NCI-H1105 (cell line): Measurements from ENCODE around the gene BRAT1.

Experiments used
- DNase-seq: peaks from one replicate; lab custom pipeline; 2025; lab: John Stamatoyannopoulos, UW

BRAT1 gene

DNA sequence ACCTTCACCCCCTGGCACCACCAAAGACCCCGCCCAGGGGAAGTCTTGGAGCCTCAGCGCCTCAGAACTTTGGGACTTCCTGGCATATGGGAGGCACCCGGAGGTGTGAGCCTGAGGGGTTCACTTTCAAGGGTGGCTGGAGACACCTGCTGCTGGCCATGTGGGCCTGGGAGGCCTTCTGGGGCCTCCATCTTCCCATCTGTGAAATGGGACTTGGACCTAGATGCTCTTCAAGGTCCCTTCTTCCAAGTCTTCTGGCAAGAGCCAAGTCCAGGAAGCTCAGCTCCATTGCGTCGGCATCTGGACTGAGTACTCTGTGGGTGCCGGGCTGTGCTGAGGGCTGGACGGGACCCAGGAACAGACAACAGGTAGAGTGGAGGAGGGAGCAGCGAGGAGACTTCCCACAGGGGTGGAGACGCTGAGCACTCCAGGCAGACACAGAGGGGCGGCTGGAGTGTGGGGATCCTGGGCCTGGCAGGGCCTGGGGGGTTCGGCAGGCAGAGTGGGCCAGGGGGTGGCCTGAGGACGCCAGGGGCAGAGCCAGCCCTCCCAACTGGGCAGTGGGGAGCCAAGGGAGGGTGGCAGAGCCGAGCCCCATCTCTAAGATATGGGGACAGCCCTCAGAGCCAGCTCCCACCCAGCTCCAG is 45.1 kb downstream of the BRAT1 start:
- no peak for DNase-seq

DNA sequence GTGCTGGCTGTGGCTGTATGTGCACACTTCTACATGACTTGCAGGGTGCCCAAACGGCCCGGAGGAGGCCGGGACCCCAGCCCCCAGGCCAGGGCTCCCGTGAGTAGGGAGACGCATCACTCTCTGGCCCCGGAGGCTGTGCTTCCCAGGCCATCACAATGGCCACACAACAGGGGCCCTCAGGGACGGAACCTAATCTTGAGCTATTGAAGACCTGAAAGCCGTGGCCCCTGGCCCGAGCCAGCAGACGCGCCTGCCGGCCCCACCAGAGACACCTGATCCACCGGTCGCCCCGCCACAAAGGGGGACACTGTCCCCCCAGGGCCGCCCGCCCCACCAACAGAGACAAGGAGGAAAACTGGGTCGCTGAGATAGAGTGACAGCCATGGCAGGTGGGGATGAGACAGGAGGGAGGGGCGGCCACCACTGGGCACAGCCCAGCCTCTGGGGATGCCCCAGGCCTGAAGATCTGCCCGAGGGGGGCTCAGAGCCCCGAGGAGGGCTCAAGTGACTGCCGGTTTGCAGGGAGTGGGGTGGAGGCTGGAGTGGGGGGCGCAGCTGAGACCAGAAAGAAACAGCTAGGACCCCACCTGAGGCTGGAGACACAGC is 45.9 kb downstream of the BRAT1 start:
- DNase-seq = no peak

DNA sequence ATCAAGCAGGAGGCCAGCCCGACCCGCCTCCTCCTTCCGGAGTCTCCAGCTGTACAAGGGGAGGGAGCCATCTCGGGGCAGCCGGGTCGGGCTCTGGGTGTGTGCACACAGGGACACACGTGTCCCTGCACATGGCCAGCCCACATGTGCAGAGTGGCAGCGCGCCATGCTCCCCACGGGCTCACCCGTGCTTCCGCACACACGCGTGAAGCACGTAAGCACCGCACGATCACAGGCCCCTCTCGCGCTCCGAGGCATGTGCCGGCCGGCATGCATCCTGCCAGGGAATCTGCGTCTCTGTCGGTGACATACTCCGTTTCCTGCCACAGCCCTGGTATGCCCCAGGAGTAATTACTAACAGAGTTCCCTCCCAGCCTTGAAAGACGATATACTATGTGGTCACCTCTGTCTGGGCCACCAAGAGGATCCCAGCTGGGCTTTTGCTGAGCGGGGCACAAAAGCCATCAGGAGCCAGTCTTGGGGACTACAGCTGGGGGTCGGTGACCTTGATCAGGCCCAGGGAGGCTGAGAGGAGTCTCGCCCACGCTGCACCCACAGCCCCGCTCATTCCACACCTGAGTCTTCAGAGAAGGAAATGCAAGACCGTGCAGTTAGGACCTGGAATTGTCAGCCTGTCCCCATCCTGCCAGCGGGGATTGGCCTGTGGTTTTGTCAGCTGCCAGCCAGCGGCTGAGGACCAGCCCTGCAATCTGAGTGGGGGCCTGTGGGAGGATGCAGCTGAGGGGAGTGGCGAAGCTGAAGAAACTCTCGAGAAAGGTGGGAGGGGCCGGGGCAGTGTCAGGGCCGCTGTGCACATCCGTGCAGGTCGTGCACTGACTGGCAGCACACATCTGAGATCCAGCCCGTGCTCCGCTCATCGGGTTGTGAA is 46.8 kb downstream of the BRAT1 start:
- DNase-seq = no peak

DNA sequence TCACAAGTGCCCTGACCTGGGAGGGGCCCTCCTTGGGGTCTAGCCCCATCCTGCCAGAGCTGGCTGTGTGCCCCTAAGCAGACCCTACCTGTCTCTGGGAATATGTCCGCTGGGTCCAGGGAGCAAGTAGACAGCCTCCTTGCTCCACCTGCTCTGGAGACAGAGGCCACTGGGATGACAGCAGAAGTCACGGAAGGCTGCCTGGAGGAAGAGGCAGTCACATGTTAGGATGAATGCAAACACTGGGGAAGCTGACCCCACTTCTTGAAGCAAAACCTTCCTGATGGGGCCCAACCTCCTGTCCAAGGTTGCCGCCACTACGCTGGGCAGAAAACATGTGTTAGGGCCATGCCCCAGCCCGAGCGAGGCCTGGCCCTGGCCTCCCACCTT is 47.4 kb downstream of the BRAT1 start:
- DNase-seq = no peak

DNA sequence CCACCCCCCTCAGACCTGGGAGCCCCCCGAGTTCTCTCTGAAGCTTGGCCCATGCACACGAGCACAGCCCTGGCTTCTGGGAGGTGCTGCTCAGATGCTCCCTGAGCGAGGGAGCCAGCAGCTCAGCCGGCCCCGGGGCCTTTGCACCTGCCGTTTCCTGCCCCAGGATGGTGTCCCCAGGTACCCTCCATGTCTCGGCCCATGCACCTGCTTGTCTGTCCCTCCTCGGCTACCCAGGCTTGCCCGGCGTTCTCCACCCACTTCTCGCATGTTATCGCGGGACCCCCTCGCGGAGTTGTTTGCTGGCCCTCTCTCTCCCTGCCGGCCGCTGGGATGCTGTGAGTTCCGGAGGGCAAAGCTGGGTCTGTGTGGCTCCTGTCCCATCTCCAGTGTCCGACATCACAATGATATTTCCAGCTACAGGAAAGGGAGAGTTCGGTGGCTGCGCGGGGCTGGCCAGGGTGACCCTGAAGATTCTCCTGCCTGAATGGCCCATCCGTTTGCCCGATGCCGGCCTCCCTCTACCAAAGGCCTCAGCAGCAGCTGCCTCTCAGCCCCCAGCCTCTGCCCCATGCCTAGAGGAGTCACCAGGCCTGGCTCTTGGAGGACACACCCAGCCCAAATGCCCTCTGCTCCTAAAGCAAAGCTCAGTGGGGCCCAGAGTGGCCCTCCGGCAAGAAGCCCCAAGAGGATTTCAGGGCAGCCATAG is 48.0 kb downstream of the BRAT1 start:
- no peak for DNase-seq

DNA sequence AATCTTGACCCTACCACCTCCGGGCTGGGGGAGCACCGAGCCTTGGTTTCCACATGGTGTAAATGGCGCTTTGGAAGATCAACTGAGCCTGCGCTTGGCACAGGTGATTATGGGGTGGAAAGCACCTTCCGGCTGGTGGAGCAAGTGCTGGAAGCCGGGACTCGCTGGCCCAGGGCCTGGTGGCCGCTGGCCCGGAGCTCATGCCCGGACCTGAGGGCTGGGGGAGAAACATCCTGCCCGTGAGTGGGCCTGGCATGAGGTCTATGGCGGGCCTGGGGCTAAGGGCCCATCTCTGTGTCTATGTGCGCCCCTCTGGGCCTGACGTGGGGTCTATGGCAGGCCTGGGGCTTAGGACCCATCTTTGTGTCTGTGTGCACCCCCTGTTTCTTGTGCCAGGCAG is 49.9 kb downstream of the BRAT1 start:
- DNase-seq = no peak

DNA sequence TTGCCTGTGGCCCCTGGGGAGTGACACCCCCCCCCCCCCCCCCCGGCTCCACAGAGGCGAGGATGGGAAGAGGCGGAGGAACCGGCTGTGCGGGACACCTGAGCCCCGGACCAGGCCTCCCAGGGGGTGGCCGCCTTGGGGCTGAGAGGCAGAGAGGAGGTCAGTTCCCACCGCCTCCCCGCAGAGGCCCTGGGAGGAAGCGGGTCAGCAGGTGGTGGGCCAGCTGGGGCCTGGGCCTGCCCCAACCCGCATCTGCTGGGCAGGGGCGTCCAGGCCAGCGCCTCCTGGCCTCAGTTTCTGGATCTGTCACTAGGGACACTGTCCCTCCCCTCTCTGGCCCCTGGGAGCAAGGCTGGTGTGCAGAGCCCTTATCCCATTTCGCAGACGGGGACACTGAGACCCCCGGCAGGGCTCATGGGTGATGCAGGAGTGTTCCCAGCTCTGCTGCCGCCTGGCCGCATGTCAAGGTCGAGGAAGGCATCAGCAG is 50.4 kb downstream of the BRAT1 start:
- DNase-seq = no peak

DNA sequence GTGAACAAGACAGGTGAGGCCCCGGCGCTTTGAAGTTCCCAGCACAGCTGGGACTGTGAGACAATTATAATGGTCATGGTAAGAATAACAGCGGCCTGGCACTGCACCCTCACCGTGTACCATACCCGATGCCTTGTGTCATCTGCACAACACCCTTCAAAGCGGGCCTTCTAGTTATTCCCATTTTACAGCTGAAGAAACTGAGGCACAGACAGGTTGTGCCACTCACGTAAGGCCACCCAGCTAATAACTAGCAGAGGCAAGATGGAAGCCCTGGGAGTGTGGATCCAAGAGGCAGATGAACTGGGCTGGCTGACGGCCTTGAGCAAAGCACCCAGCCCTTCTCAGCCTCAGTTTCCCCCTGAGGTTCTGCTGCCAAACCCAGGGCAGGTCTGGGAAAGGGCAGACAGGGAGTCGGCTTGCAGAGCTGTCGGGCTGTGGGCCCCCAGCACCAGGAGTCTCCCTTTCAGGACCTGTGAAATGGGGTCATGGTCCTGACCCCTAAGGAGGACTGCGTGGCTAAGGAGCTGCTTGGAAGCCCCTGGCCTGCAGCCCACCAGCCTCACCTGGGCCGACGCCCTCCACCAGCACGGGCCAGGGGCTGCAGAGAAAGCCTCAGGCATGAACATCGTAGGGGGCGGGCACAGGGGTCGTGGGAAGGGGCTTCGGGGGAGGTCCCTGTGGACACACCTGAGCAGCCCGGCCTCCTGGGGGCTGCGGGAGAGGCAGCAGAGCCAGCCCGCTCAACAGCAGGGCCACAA is 51.0 kb downstream of the BRAT1 start:
- no peak for DNase-seq

DNA sequence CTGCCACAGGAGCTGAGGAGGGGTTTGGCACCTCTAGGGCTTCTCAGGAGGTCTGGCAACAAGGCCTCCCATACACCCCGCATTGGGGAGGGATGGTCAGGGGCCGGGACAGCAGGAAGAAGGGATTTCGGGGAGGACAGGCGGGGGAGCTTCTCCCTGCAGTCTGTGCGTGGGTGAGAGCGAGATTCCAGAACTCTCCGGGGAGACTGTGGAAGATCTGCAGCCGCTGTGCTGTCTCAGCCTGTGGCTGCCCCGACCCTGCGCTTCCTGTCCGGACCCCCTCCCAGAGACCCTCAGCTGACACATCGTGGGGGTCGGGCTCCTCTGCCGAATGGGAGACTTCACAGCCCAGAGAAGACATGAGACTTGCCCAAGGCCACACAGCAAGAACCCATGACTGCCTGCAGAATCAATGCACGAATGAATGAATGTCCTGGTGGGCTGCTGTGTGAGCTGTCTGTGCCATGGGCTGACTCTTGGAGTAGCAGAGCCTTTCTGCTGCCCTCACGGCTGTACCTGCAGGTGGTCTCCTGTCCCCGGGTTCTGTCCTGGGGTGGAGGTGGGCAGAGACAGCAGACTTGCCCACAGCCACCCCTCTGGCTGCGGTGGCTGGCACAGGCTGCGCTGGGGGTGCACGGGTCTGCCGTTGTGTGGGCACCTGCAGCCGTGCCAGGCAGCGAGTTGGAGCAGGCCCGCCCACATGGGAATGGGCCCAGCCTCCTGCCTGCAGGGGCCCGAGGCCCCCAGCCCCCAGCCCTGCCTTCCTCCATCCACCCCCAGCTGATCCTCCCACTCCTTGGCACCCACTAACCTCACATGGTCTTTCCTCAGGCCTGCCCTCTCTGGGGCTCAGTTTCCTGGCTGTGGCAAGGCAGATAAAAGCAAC is 52.0 kb downstream of the BRAT1 start:
- no peak for DNase-seq

DNA sequence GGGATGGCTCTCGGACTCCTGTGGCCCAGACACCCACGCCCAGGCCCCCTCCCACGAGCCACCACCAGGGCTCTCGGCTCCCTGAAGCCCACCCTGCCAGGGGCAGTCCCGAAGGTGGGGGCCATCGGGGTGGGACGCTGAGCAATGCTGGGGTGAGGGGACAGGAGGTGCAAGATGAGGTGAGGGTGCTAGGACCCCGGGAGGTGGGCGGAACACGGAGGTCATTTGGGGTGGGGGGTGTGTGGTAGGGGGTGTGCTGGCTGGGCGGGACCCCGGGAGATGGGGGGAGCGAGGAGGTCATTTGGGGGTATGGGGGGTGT is 52.7 kb downstream of the BRAT1 start:
- no peak for DNase-seq

DNA sequence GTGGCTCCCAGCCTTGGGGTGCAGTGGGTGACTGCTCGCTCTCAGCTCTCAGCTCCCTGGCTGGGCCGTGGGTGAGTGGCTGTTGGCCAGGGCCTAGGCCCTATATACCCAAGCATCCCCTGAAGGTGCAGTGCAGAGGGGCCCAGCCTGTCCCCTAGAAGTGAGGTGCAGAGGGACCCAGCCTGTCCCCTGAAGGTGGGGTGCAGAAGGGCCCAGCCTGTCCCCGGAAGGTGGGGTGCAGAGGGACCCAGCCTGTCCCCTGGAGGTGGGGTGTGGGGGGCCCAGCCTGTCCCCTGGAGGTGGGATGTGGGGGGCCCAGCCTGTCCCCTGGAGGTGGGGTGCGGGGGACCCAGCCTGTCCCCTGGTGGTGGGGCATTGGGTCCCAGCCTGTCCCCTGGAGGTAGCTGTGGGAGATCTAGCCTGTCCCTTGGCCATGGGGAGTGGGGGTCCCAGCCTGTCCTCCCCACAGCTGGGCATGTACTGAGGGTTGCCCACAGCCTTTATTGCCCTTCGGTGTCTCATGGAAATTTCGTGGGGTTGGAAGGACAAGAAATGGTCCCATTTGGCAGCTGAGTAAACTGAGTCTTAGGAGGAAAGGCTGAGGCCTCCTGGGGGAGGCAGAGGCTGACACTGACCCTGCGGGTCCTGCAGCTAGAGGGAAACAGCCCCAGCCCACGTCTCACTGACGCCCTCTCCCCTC is 53.2 kb downstream of the BRAT1 start:
- DNase-seq = no peak

DNA sequence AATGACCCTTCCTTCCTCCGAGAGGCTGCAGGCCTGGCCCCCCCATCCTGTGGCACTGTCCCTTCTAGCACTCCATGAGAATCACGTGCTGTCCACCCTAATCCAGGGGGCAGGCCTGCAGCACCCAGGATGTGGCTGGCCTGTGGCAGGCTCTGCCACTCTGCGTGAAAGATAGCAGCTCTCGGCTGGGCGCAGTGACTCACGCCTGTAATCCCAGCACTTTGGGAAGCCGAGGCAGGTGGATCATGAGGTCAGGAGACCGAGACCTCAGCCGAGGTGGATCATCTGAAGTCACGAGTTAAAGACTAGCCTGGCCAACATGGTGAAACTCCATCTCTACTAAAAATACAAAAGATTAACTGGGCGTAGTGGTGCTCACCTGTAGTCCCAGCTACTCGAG is 54.6 kb downstream of the BRAT1 start:
- no peak for DNase-seq

DNA sequence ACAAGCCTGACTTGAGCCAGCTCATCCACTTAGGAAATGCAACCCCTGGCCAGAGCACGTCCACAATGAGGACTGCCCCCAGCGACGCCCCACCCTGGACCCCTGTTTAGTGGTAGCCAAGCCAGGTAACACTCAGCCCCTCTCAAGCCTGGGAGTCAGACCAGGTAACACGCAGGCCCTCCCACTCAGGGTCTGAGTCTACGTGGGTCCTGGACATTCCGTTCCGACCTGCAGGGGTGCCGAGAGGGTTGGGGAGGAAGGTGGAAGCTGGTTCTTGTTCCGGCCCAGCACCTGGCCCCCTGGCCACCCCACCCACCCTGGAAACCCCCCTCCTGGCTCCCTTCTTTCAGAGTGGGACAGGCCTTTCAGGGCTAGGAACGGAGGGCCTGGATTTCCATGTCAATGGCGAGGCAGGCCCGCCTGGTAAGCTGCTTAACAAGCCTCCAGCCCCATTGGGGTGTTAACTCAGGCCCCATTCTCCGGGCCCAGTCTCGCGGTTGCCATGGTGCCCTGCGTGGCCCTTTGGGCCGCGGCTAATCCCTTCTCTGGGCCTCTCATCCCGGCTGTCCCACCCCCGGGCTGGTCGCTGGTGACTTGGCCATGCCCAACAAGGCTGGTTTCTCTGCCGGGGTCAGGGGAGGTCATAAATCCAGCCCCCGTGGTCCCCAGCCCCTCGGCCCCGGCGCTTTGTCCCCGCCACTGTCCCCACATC is 55.4 kb downstream of the BRAT1 start:
- DNase-seq = no peak

DNA sequence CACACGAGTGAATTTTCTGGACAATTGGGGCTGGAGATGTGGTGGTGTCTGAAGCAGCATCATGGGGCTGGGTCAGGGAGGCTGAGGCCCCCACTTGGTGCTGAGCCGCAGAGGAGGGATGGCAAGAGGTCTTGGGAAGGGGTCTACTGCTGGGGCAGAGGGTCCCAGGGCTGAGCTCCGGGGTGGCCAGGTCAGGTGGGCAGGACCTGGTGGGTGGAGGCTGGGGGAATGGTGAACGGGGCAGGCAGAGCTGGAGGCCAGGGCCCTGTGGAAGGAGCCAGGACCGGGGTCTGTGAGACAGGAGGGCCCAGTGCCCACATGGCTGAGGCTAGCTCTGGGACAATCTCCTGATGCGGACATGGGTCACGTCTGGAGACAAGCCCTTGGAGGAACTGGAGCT is 56.1 kb downstream of the BRAT1 start:
- no peak for DNase-seq

DNA sequence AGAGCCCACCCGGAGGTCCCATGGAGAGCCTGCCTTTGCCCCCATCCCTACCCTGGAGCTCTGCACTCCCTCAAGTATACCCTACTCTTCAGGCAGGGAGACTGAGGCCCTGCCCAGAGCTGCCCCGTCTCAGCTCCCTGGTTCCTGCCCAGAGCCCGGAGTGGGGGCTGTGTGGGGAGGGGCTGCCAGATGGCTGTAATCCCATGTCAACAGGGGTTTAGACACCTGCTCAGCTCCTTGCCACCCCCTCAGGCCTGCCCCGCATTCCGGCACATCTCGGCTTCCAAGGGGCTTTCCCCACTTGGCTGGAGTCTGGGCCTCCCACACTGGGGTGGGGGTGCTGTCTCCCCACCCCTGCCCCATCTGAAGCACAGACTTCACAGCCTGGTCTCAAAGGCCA is 56.6 kb downstream of the BRAT1 start:
- DNase-seq = no peak

DNA sequence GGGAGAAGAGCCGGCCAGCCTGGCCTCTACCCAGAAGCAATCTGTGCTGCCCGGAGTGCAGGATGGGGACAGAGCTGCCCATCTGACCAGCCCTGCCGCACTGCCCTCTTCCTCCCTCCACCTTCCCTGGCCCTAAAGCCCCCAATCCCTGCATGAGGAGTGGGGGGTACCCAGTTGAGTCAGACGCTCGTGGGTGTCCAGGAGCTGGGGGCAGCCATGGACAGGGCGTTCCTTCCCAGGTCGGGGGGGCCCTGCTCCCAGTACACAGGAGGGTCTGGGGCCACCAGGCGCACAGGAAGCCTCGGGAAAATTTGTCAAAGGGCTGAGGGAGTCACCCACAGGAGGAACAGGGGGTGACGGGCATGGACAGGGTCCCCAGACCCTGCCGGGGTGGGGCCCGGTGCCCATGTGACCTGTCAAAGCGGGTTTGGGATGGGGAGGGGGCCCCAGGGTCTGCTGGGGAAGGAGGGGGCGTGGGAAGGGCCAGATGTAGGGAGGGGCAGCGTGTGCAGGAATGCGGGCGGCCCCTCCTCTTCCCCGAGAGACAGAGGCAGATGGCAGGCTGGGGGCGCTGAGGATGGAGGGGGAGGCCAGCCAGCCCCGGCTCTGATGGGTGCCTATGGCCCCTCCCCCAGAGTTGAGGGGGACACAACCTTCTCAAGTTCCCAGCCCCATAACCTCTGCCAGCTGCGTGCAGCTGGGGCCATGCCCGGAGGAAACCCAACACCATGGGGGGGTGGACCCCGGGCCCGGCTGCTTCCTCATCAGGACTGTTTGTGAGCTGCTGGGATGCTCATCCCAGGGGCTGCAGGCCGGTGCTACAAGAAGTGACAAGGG is 57.6 kb downstream of the BRAT1 start:
- DNase-seq = no peak

DNA sequence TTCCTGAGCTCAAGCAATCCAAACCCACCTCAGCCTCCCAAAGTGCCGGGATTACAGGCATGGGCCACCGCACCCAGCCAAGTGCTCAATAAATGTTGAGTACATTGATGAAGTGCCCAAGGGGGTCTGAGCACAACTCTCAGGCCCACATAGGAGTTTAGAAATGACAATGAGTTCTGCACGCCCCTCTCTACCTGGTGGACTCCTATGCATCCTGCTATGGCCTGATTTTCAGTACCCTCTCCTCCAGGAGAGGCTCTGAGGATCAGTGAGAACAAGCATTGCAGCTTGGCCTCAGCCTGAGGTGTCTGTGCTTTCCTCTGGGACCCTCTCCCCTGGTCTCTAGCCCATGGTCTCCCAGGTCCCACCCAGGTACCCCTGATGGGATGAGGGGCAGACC is 58.3 kb downstream of the BRAT1 start:
- no peak for DNase-seq

DNA sequence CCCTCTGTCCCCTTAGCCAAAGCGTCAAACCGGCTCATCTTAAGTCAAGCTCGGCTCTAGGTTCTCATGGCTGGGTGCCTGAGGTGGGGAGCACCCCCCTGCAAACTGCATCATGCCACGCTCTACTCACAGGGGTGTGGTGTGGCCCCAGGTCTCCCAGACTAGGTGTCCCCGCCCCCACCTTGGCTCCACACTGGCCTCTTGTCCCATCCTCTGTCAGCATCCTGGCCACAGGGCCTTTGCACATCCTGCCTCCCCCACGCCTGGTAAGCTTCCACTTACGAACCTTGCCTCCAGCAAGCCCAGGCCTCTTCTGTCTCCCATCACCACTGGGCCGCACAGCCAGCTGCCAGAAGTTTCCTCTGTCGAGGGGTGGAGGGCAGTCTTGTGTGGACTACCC is 58.9 kb downstream of the BRAT1 start:
- DNase-seq = no peak
